ENCODE results near the gene UBA1. TPM values are rescaled to one million over a fixed set of nuclear protein-coding genes. Genes with fewer than 3 reads are reported as not detected.
A peak's percentile ranks its signal among the peaks of the same experiment; 100 is the strongest.

The UBA1 gene
- polyA plus RNA-seq, 1 donor (not counting 4 experiments of a cell fraction or from before 2014, with no cell fraction given) = 236 TPM

- peak overlapping the region in 1 of 3 experiments; percentile 8 for H3K4me3 ChIP-seq (ENCODE audit: control insufficient read depth in 2 of 3, extremely low read depth in 1 of 3, insufficient read depth in 2 of 3, low read depth in 1 of 3, low read length in 3 of 3)
- no peak overlapping the region for H2AFZ ChIP-seq (ENCODE audit: control insufficient read depth, low read length)
- no peaks in the 10 kb centered on the region for H3K9me3 ChIP-seq (ENCODE audit: control insufficient read depth, low read depth, low read length)
- no peaks in the 10 kb centered on the region for H3K27me3 ChIP-seq (ENCODE audit: control insufficient read depth, extremely low read depth, insufficient read depth, low read length)
- dilution Hi-C loops (cut with MboI; ENCODE audit: extremely low pct_ligation_motif_present, low sequenced_read_pairs) = no loop called here
- peak overlapping the region; percentile 99 for H3K4me2 ChIP-seq (ENCODE audit: control insufficient read depth, extremely low read depth, insufficient read depth, low read depth, low read length)
- H4K20me1 ChIP-seq (ENCODE audit: control insufficient read depth, extremely low read depth, insufficient read depth, low read length) = peaks cover 17% of the 10 kb centered on the region
- no peak overlapping the region for H3K9ac ChIP-seq (ENCODE audit: control insufficient read depth, extremely low read depth, insufficient read depth, low read length)
- H3K4me1 ChIP-seq (ENCODE audit: control insufficient read depth, extremely low read depth, insufficient read depth, low read length) = peaks cover 34% of the 10 kb centered on the region
- no peak overlapping the region for H3K27ac ChIP-seq (ENCODE audit: control insufficient read depth, insufficient read depth, low read length)
- DNase-seq (ENCODE audit: low read depth, low spot score) = no peak
- no peak for TF ChIP-seq EZH2 (IDR thresholded peaks at IDR 0.05; ENCODE audit: low read length)
- no peak for TF ChIP-seq CTCF (optimal IDR thresholded peaks at IDR 0.05 in 1 of 3, IDR thresholded peaks at IDR 0.05 in 1 of 3, conservative IDR thresholded peaks at IDR 0.05 in 1 of 3; ENCODE audit: extremely low read depth in 1 of 3, insufficient read depth in 2 of 3, low read length in 3 of 3)
- H3K36me3 ChIP-seq (ENCODE audit: control insufficient read depth in 2 of 2, extremely low read depth in 1 of 2, insufficient read depth in 2 of 2, low read length in 2 of 2) = peaks cover 28 to 46% of the 10 kb centered on the region in 2 experiments
- H3K79me2 ChIP-seq (ENCODE audit: control insufficient read depth, insufficient read depth, low read length) = peaks cover 68% of the 10 kb centered on the region
- FAIRE-seq = no peak
- no peaks in the 10 kb centered on the region for H3K9me1 ChIP-seq (ENCODE audit: control insufficient read depth, extremely low read depth, insufficient read depth, low read length)
Observed at GRCh38 chrX:47196098-47196497, 2.5 kb downstream of the UBA1 start.

- Histone ChIP-seq H3K79me2 (ENCODE audit: control insufficient read depth, insufficient read depth, low read length) (peaks cover 70% of the 10 kb centered on the region), H3K9ac (ENCODE audit: control insufficient read depth, extremely low read depth, insufficient read depth, low read length) (no peak overlapping the region), H3K27me3 (ENCODE audit: control insufficient read depth, extremely low read depth, insufficient read depth, low read length) (no peaks in the 10 kb centered on the region), H3K4me2 (ENCODE audit: control insufficient read depth, extremely low read depth, insufficient read depth, low read depth, low read length) (no peak overlapping the region), H3K27ac (ENCODE audit: control insufficient read depth, insufficient read depth, low read length) (no peak overlapping the region), H4K20me1 (ENCODE audit: control insufficient read depth, extremely low read depth, insufficient read depth, low read length) (peaks cover 17% of the 10 kb centered on the region), H3K36me3 (ENCODE audit: control insufficient read depth in 2 of 2, extremely low read depth in 1 of 2, insufficient read depth in 2 of 2, low read length in 2 of 2) (peaks cover 41 to 60% of the 10 kb centered on the region in 2 experiments), H2AFZ (ENCODE audit: control insufficient read depth, low read length) (no peak overlapping the region), H3K9me1 (ENCODE audit: control insufficient read depth, extremely low read depth, insufficient read depth, low read length) (no peaks in the 10 kb centered on the region), H3K4me3 (ENCODE audit: control insufficient read depth in 2 of 3, extremely low read depth in 1 of 3, insufficient read depth in 2 of 3, low read depth in 1 of 3, low read length in 3 of 3) (no peak overlapping the region), H3K4me1 (ENCODE audit: control insufficient read depth, extremely low read depth, insufficient read depth, low read length) (peaks cover 26% of the 10 kb centered on the region), H3K9me3 (ENCODE audit: control insufficient read depth, low read depth, low read length) (no peaks in the 10 kb centered on the region)
- TF ChIP-seq EZH2 (IDR thresholded peaks at IDR 0.05; ENCODE audit: low read length) (no peak), CTCF (optimal IDR thresholded peaks at IDR 0.05 in 1 of 3, IDR thresholded peaks at IDR 0.05 in 1 of 3, conservative IDR thresholded peaks at IDR 0.05 in 1 of 3; ENCODE audit: extremely low read depth in 1 of 3, insufficient read depth in 2 of 3, low read length in 3 of 3) (no peak)
- FAIRE-seq (no peak), DNase-seq (ENCODE audit: low read depth, low spot score) (no peak)
- dilution Hi-C loops (cut with MboI; ENCODE audit: extremely low pct_ligation_motif_present, low sequenced_read_pairs) = no loop called here
Observed at GRCh38 chrX:47197526-47197925, 3.9 kb downstream of the UBA1 start.
